OCI-LY1 (cell line): ENCODE results near the gene VEZF1.

Experiments
- H2AFZ ChIP-seq: fragments of 200-600 bp; sonication (generic), shearing (Covaris generic); 2 replicates; pipeline ENCODE4 v1.6.0; 2014; ENCODE audit warnings: antibody characterized with exemption, mild to moderate bottlenecking, low read length
- H3F3A ChIP-seq: fragments of 200-600 bp; sonication (generic), shearing (Covaris generic); 2 replicates; pipeline ENCODE4 v1.6.0; 2014; ENCODE audit warnings: mild to moderate bottlenecking, antibody characterized with exemption, low read length, moderate library complexity; ENCODE audit not compliant: insufficient read depth
- H3K27ac ChIP-seq: fragments of 200-600 bp; sonication (generic); 2 replicates; pipeline ENCODE4 v1.5.1; 2014; ENCODE audit warnings: low read length, mixed run types, mild to moderate bottlenecking, low read depth; ENCODE audit not compliant: poor library complexity, severe bottlenecking
- H3K27me3 ChIP-seq: fragments of 200-600 bp; sonication (generic); 2 replicates; pipeline ENCODE4 v1.6.0; 2014; ENCODE audit warnings: antibody characterized with exemption, mild to moderate bottlenecking, low read length, moderate library complexity; ENCODE audit not compliant: insufficient read depth
- H3K36me3 ChIP-seq: fragments of 200-600 bp; sonication (generic); 2 replicates; pipeline ENCODE4 v1.6.1; 2014; ENCODE audit warnings: mild to moderate bottlenecking, antibody characterized with exemption, low read length, moderate library complexity, mixed read lengths; ENCODE audit not compliant: insufficient read depth
- H3K4me1 ChIP-seq: fragments of 200-600 bp; sonication (generic); 2 replicates; pipeline ENCODE4 v1.5.1; 2014; ENCODE audit warnings: mild to moderate bottlenecking, low read length, moderate library complexity; ENCODE audit not compliant: insufficient read depth, severe bottlenecking
- H3K4me2 ChIP-seq: fragments of 200-600 bp; sonication (generic), shearing (Covaris generic); 2 replicates; pipeline ENCODE4 v1.6.1; 2014; ENCODE audit warnings: low read length
- H3K4me3 ChIP-seq: fragments of 200-600 bp; sonication (generic); 2 replicates; pipeline ENCODE4 v1.5.1; 2014; ENCODE audit warnings: low read length, low read depth, mild to moderate bottlenecking, mixed read lengths; ENCODE audit not compliant: poor library complexity, severe bottlenecking
- H3K79me2 ChIP-seq: fragments of 200-600 bp; shearing (Covaris generic); 2 replicates; pipeline ENCODE4 v1.6.1; 2016; ENCODE audit warnings: mixed run types, low read length, mixed read lengths; ENCODE audit not compliant: insufficient read depth
- H3K9ac ChIP-seq: fragments of 200-600 bp; sonication (generic), shearing (Covaris generic); 2 replicates; pipeline ENCODE4 v1.6.1; 2014; ENCODE audit warnings: mild to moderate bottlenecking, low read length, mixed read lengths
- H3K9me2 ChIP-seq: fragments of 200-600 bp; sonication (generic), shearing (Covaris generic); 2 replicates; pipeline ENCODE4 v1.6.1; 2014; ENCODE audit warnings: low read depth, mild to moderate bottlenecking, low read length, mixed read lengths
- H3K9me3 ChIP-seq: fragments of 200-600 bp; shearing (Covaris generic); 2 replicates; pipeline ENCODE4 v1.6.1; 2014; ENCODE audit warnings: low read length, mixed read lengths
- H4K20me1 ChIP-seq: fragments of 200-600 bp; sonication (generic), shearing (Covaris generic); 2 replicates; pipeline ENCODE4 v1.6.0; 2016; ENCODE audit warnings: mild to moderate bottlenecking, low read length; ENCODE audit not compliant: insufficient read depth
- CTCF ChIP-seq: fragments of 200-600 bp; sonication (generic), shearing (Covaris generic); IDR thresholded peaks from 2 replicates; pipeline ENCODE4 v1.5.1; 2017; ENCODE audit warnings: mild to moderate bottlenecking, antibody characterized with exemption, low read length, moderate library complexity, mixed read lengths
- EZH2 ChIP-seq: fragments of 200-600 bp; sonication (generic), shearing (Covaris generic); IDR thresholded peaks from 2 replicates; pipeline ENCODE4 v1.8.0; 2017; ENCODE audit warnings: borderline replicate concordance, mixed run types, mild to moderate bottlenecking, antibody characterized with exemption, low read length, moderate library complexity, mixed read lengths

VEZF1 gene

DNA sequence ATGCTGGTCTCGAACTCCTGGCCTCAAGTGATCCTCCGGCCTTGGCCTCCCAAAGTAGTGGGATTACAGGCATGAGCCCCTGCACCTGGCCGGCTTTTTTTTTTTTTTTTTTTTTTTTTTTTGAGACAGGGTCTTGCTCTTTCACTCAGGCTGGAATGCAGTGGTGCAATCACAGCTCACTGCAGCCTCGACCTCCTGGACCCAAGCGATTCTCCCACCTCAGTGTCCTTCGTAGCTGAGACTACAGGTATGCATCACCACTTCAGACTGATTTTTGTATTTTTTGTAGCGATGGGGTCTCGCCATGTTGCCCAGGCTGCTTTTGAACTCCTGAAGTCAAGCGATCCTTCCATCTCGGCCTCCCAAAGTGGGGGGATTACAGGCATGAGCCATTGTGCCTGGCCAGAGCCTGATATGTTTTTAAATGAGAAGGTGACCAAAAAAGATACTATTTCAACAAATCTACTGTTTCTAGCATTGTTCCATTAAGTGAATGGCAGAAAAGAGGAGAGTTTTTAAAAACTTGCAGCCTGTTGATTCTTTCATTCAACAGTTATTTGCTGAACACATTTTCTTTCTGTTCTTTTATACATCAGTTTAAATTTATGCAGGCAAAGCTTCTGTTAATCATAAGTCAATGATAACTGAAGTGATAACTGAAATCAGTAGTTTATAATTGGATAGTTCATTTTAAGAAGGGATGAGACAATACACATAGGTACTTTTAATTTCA is 22.2 kb upstream of the VEZF1 start:
- H2AFZ ChIP-seq = no peak overlapping the region
- no peaks in the 10 kb centered on the region for H3K9me3 ChIP-seq
- peaks cover 14% of the 10 kb centered on the region for H3K4me1 ChIP-seq
- no peaks in the 10 kb centered on the region for H3K9me2 ChIP-seq
- H3F3A ChIP-seq = no peaks in the 10 kb centered on the region
- H3K79me2 ChIP-seq = peaks cover 18% of the 10 kb centered on the region
- peaks cover 18% of the 10 kb centered on the region for H3K36me3 ChIP-seq
- no peak for TF ChIP-seq EZH2
- no peak for TF ChIP-seq CTCF
- H3K9ac ChIP-seq = no peak overlapping the region
- H3K4me2 ChIP-seq = no peak overlapping the region
- H3K27ac ChIP-seq = no peak overlapping the region
- H3K27me3 ChIP-seq = no peaks in the 10 kb centered on the region
- no peaks in the 10 kb centered on the region; the same call in 1 of the 2 replicates for H4K20me1 ChIP-seq
- no peak overlapping the region for H3K4me3 ChIP-seq

GRCh38 chr17:58007781-58008706 is 20.0 kb upstream of the VEZF1 start:
- H3K9me2 ChIP-seq = no peaks in the 10 kb centered on the region

More at GRCh38 chr17:58007781-58008706, 20.0 kb upstream of the VEZF1 start:
- H3K4me3 ChIP-seq = peak overlapping the region; percentile 93
- no peaks in the 10 kb centered on the region for H3K27me3 ChIP-seq
- peak overlapping the region; percentile 90 for H3K27ac ChIP-seq
- 0 out of 2 replicates have a peak overlapping the region, but pooled peaks have one; percentile 14 for H2AFZ ChIP-seq
- peak overlapping the region; percentile 99 for H3K9ac ChIP-seq
- H3K79me2 ChIP-seq = peaks cover 35% of the 10 kb centered on the region
- H3K4me2 ChIP-seq = peak overlapping the region; percentile 91
- no peaks in the 10 kb centered on the region; the same call in 1 of the 2 replicates for H4K20me1 ChIP-seq
- no peaks in the 10 kb centered on the region for H3K9me3 ChIP-seq
- TF ChIP-seq CTCF = no peak
- no peak for TF ChIP-seq EZH2
- peaks cover 40% of the 10 kb centered on the region for H3K36me3 ChIP-seq
- peaks cover 36% of the 10 kb centered on the region for H3K4me1 ChIP-seq
- H3F3A ChIP-seq = 0 out of 2 replicates have a peak, but pooled peaks cover 2% of the 10 kb centered on the region
